HG03442 (cell line): ENCODE data around the gene SMAD7.
"Not testable (repeated sequence)": the region's sequence is repeated elsewhere in the genome, so short reads cannot be mapped to it uniquely, and the experiment has no call there.

Source experiments
- ATAC-seq: cut with Tn5 transposase; IDR thresholded peaks from one replicate; pipeline ENCODE4 v1.9.1; 2021; ENCODE audit warnings: mild to moderate bottlenecking, moderate library complexity; ENCODE audit not compliant: unreplicated experiment

The SMAD7 gene

GRCh38 chr18:48884306-48884705 lies 66.5 kb downstream of the SMAD7 start:
- no peak for ATAC-seq

DNA sequence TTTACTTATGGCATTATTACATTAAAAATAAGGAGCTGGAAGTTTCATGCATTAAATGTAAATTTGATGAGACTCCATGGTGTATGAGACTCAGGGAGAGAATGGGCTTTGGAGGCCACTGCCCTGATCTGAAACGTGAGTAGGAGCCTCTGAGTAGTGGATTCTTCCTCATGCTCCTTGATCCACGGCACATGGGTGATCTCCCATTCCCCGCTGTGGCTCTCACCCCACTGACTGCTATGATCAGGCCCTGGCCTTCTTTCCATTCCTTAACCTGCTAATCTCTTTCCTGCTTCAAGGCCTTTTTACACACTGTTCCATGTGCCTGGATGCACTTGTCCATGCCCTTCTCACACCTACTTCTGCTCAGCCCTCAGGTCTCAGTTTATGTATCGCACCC lies 68.4 kb downstream of the SMAD7 start:
- no peak for ATAC-seq

DNA sequence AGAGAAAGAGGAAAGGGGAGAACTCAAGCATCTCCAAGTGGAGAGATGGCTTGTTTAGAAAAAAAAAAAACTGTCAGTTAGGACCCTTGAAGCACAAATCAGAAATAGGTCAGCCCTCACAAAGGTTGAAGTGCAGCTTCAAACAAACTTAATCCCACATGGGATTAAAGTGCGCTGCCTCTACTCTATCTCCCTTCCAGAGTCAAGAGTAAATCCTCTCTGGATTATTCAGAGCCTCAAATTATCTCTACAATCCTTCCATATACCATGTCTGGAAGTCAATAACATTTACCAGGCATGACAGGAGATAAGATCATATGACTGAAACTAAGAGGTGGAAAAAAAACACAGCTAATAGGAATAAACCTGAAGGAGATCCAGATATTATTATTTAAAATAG lies 69.8 kb downstream of the SMAD7 start:
- ATAC-seq, result no peak

GRCh38 chr18:48879008-48879431 lies 71.7 kb downstream of the SMAD7 start:
- no peak for ATAC-seq

DNA sequence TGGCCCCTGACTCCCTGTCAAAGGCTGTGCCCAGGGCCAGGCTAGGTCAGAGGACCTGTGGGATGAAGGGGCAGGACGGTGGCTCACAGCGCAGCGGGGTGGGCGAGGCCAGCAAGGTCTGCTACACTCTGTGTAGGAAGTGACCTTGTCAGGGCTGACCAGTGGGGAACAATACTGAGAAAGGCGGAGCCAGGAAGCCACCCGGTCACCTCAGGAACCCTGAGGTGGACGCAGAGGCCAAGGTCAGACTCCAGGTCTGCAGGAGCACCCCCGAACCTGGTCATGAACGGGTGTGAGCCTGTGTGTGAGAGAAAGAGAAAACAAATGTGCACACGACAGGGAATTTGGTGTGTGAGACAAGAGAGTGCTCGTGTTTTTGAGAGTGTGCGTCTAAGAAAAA lies 72.3 kb downstream of the SMAD7 start:
- no peak for ATAC-seq

GRCh38 chr18:48877941-48878340 lies 72.8 kb downstream of the SMAD7 start:
- ATAC-seq, result no peak

DNA sequence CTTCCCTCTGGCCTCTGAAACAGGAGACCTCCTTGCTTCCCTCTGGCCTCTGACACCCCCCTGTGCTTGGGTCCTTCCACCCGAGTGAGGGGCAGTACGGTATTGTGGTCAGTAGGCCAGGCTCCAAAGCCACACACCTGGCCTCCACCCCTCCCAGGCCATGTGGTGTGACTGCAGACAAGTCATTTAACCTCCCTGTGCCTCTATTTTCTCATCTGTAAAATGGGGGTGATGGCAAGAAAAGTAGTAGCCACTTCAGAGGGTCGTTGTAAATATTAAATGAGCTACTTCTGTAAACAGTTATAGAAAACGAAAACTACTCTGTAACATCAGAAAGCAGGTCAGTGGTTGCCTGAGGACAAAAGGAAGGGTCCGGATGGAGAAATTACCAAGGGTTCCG lies 74.2 kb downstream of the SMAD7 start:
- ATAC-seq, result no peak

DNA sequence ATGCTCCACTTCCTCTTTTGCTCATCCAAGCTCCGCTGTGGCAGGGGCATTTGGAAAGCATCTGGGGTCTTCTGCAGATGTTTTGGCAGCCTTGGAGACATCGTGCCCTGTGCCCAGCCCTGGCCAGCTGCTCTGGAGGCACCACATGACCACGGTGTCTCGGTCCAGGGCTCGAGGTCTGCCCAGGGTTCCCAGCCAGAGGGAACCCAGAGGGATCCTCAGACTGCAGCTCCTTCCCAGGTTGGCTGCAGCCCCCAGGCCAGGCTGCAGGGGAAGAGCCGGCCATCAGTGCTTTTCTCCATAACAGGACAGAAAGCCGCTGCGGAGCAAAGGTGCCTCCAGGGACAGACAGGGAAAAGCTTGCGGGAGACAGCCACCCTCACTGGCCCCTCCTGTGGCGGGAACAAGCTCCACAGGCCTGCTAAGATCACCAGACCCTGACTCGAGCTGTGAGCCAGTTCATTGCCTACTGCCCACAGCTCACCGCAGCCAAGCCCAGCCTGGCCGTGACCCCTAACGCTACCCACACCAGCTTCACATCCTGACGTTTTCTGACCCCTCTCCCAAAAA lies 74.7 kb downstream of the SMAD7 start:
- ATAC-seq, result no peak

DNA sequence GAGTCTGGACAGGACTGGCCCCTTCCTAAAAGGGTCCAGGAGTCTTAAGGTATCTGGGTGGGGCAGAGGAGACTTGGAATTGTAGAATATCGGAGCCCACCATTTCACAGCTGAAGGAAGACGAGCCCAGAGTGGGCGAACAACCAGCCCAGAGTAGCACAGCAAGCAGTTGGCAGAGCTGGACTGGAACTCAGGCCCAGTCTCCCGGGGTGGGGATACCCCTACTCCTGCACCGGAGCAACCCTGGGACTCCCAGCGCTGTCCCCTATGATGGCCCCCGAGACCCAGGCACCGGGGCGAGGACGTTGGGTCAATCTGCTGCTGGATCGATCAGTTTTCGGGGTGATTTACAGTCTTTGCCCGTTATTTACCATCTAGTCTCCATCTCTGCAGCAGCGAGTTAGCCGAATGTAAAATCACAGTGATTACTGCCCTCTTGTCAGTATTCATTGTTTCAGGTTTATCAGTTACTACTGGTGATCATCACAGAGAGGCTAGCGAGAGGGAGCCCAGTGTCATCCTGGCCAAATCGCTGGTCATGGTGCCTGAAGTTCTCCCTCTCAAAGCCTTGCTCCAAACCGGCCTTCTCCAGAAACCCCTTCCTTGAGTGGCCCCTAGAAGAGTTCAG lies 75.3 kb downstream of the SMAD7 start:
- no peak for ATAC-seq

- no peak for ATAC-seq
Observed at GRCh38 chr18:48874701-48875162, 76.0 kb downstream of the SMAD7 start.

GRCh38 chr18:48874233-48874632 lies 76.5 kb downstream of the SMAD7 start:
- no peak for ATAC-seq

DNA sequence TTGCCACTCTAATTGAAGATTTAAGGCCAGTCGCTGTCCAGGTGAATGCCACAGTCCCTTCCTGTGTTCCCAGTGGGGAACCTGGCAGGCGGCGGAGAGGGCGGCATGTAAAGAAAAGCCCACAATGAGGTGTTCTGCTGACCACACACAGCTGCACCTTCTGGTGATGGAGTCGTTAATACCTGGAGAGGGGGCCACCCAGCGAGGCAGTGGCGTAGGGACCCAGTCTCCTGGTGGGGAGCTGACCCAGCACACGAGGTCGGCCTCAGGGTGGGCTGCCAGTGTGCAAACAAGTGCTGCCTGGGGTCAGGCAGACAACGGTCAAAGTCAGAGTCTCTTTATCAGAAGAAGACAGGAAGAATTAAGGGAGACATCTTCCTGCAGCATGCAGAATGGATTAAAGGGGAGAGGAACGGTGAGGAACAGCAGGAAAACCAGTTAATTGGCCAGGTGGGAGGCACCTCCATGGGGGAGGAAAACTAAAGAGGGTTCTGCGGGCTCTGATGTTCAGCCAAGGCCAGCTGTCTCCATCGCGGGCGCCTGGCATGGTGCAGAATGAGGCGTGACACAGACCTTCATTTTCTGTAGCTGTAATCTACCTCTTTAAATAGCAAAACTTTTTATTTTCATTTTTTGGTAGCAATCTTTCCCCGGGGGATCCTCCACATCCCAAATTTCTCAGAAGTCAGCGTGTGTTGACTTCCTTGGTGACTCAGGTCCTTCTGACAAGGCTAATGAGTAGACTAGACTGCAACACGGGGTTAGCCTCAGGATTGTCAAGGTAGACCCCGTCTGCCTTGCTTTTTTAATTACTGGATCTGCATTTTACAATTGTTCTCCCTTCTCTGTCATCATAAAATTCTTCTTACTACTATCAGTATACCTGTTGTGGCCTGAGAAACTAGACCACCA lies 78.3 kb downstream of the SMAD7 start:
- no peak for ATAC-seq

- no peak for ATAC-seq
Observed at GRCh38 chr18:48871391-48872166, 79.2 kb downstream of the SMAD7 start.

- ATAC-seq, result not testable (repeated sequence)
Observed at GRCh38 chr18:48870926-48871325, 79.8 kb downstream of the SMAD7 start.
